HepG2 (cell line): ENCODE data around the gene KLK11. TPM values are rescaled to one million over a fixed set of nuclear protein-coding genes. Genes with fewer than 3 reads are reported as not detected.

Experiments used
- ATAC-seq: fragments of 200-7000 bp; cut with Tn5 transposase; 3 replicates; pipeline ENCODE4 v1.9.1; 2020; ENCODE audit warnings: mild to moderate bottlenecking, moderate library complexity
- BruUV-seq: library from RNA; stranded (reverse); fragments of 400-500 nt; replicated peaks from 2 replicates; lab custom pipeline; 2021; lab: Mats Ljungman, UMichigan
- CTCF ChIA-PET: fragments of 300-600 bp; formaldehyde crosslinking; extraction: SDS; loops from one replicate; lab custom pipeline; 2021; ENCODE audit warnings: low total read pairs, inconsistent platforms, low intra/inter-chr PET ratio; lab: Yijun Ruan, JAX
- POLR2A ChIA-PET: fragments of 350-600 bp; sonication (Branson Sonifier 250); formaldehyde crosslinking; loops from one replicate; lab custom pipeline; 2020; ENCODE audit warnings: antibody characterized with exemption, inconsistent platforms; lab: Yijun Ruan, JAX
- DNase-seq: peaks from one replicate; pipeline ENCODE4 v3.0.0-alpha.2; 2015; ENCODE audit warnings: low spot score
- FAIRE-seq: peaks from 3 replicates; lab custom pipeline; 2011; peaks lifted over from hg19 to GRCh38; lab: Jason Lieb, UNC
- H2AFZ ChIP-seq: one replicate; pipeline ENCODE4 v1.6.1; 2011; ENCODE audit warnings: low read length, inconsistent platforms
- H3K27ac ChIP-seq: fragments of 300-600 bp; 3 replicates; pipeline ENCODE4 v1.8.0; 2011; ENCODE audit warnings: mixed run types, mild to moderate bottlenecking, mixed read lengths, low read length, inconsistent platforms; ENCODE audit not compliant: insufficient read depth; ENCODE audit errors: extremely low read length
- H3K27me3 ChIP-seq, 2 experiments: fragments of 200-600 bp in 1 of 2; 2 replicates in 1 of 2; 3 replicates in 1 of 2; pipeline versions ENCODE4 v1.6.0 to v1.8.0; 2011; ENCODE audit warnings: low read length in 2 of 2, mild to moderate bottlenecking in 2 of 2, moderate library complexity in 2 of 2, inconsistent platforms in 1 of 2; ENCODE audit not compliant: insufficient read depth in 2 of 2, control insufficient read depth in 1 of 2
- H3K36me3 ChIP-seq, 2 experiments: fragments of 200-600 bp in 1 of 2; replicated peaks in 1 of 2; 2 replicates in 1 of 2; 3 replicates in 1 of 2; pipeline versions ENCODE4 v1.5.1 to v1.8.0; 2011; ENCODE audit warnings: low read length in 2 of 2, inconsistent platforms in 1 of 2; ENCODE audit not compliant: insufficient read depth in 2 of 2, control insufficient read depth in 1 of 2
- H3K4me1 ChIP-seq: 2 replicates; pipeline ENCODE4 v1.5.1; 2012; ENCODE audit warnings: low read length, inconsistent platforms; ENCODE audit not compliant: insufficient read depth
- H3K4me2 ChIP-seq: 2 replicates; pipeline ENCODE4 v1.6.0; 2011; ENCODE audit warnings: low read depth, low read length, inconsistent platforms
- H3K4me3 ChIP-seq, 3 experiments: fragments of 200-600 bp in 1 of 3; sonication (generic), shearing (Covaris generic) in 1 of 3; replicated peaks in 1 of 3; 2 replicates each; pipeline ENCODE4 v1.5.1; 2011 to 2016; ENCODE audit warnings: low read length in 3 of 3, inconsistent platforms in 2 of 3, low read depth in 2 of 3, mild to moderate bottlenecking in 2 of 3, control low read depth in 1 of 3, mixed read lengths in 1 of 3; ENCODE audit not compliant: insufficient read depth in 1 of 3
- H3K79me2 ChIP-seq: one replicate; pipeline ENCODE4 v1.6.1; 2011; ENCODE audit warnings: low read length, inconsistent platforms; ENCODE audit not compliant: insufficient read depth
- H3K9ac ChIP-seq: 2 replicates; pipeline ENCODE4 v1.6.0; 2011; ENCODE audit warnings: mild to moderate bottlenecking, low read depth, low read length, inconsistent platforms; ENCODE audit not compliant: insufficient read depth
- H3K9me3 ChIP-seq: 2 replicates; pipeline ENCODE4 v1.5.1; 2012; ENCODE audit warnings: mild to moderate bottlenecking, low read length
- H4K20me1 ChIP-seq: 2 replicates; pipeline ENCODE4 v1.6.0; 2011; ENCODE audit warnings: inconsistent platforms, mild to moderate bottlenecking, low read length, moderate library complexity; ENCODE audit not compliant: insufficient read depth
- ARHGAP35 ChIP-seq: sonication (generic); formaldehyde crosslinking; IDR thresholded peaks from 2 replicates; pipeline ENCODE4 v1.9.0; 2022; ENCODE audit warnings: mild to moderate bottlenecking, inconsistent platforms, moderate library complexity, missing genetic modification reagents, borderline replicate concordance
- ARID4A ChIP-seq: sonication (generic); formaldehyde crosslinking; IDR thresholded peaks from 2 replicates; pipeline ENCODE4 v1.5.0; 2020; ENCODE audit warnings: mild to moderate bottlenecking, missing genetic modification reagents, borderline replicate concordance
- GATAD1 ChIP-seq: IDR thresholded peaks from 2 replicates; pipeline ENCODE4 v1.6.1; 2016; ENCODE audit warnings: missing genetic modification reagents, missing compliant biosample characterization
- SATB2 ChIP-seq: sonication (generic); formaldehyde crosslinking; IDR thresholded peaks from 2 replicates; pipeline ENCODE4 v1.5.0; 2020; ENCODE audit warnings: missing genetic modification reagents
- TP53 ChIP-seq: sonication (generic); formaldehyde crosslinking; conservative IDR thresholded peaks from 2 replicates; pipeline ENCODE4 v1.4.0; 2020; ENCODE audit warnings: missing genetic modification reagents
- ZBTB26 ChIP-seq: IDR thresholded peaks from 2 replicates; pipeline ENCODE4 v1.6.1; 2016; ENCODE audit warnings: missing compliant biosample characterization, missing genetic modification reagents, borderline replicate concordance
- ZFAT ChIP-seq: sonication (generic); formaldehyde crosslinking; conservative IDR thresholded peaks from 2 replicates; pipeline ENCODE4 v1.8.1; 2023; ENCODE audit warnings: missing genetic modification reagents, inconsistent platforms
- ZNF235 ChIP-seq: sonication (generic); formaldehyde crosslinking; IDR thresholded peaks from 2 replicates; pipeline ENCODE4 v1.8.1; 2023; ENCODE audit warnings: mild to moderate bottlenecking, missing genetic modification reagents, borderline replicate concordance
- ZNF484 ChIP-seq: sonication (generic); formaldehyde crosslinking; IDR thresholded peaks from 2 replicates; pipeline ENCODE4 v1.5.1; 2020; ENCODE audit warnings: mild to moderate bottlenecking, low read depth, missing genetic modification reagents, borderline replicate concordance
- WGBS: methylation state at CpG from one replicate; pipeline ENCODE4 v1.1.6; 2017; ENCODE audit warnings: low lambda C conversion rate; 5-methylcytosine and 5-hydroxymethylcytosine counted together
- in situ Hi-C: cut with HindIII; loops from 2 replicates; pipeline ENCODE4 v1.10.0; 2017; ENCODE audit warnings: low pct_unique_long_range_greater_than_20kb; ENCODE audit not compliant: extremely low pct_ligation_motif_present
- intact Hi-C: fragments of 100-400 bp; cut with micrococcal nuclease; formaldehyde crosslinking; loops from one replicate; pipeline ENCODE4 v1.10.0; 2022; ENCODE audit not compliant: unreplicated experiment
- polyA plus RNA-seq, 8 experiments: library from polyadenylated mRNA; depleted of rRNA in 3 of 8; stranded (reverse) in 7 of 8; unstranded in 1 of 8; fragments of >200 nt; fragmentation: Illumina TruSeq in 4 of 8; extraction: Trizol in 4 of 8; gene quantifications; 2 replicates each; pipeline versions ENCODE4 v1.2.1 to v1.2.3, GENCODE V29; 2011 to 2016; ENCODE audit warnings: low read depth in 4 of 8, missing spikeins in 1 of 8, mixed read lengths in 1 of 8; ENCODE audit not compliant: insufficient read depth in 1 of 8
- total RNA-seq, 5 experiments: library from RNA; depleted of rRNA; stranded (reverse); fragments of >200 nt; fragmentation: Illumina TruSeq; extraction: Trizol; gene quantifications; 2 replicates each; pipeline ENCODE4 v1.2.3, GENCODE V29; 2016; ENCODE audit warnings: low read depth in 1 of 5
- TF ChIP-seq, protein P1 (sequence below): sonication (generic); formaldehyde crosslinking; IDR thresholded peaks from 2 replicates; pipeline ENCODE4 v1.4.0; 2020; ENCODE audit warnings: mild to moderate bottlenecking, missing genetic modification reagents, borderline replicate concordance
- TF ChIP-seq, protein P2 (sequence below): sonication (generic); formaldehyde crosslinking; IDR thresholded peaks from 2 replicates; pipeline ENCODE4 v1.5.0; 2020; ENCODE audit warnings: missing genetic modification reagents
- TF ChIP-seq, protein P3 (sequence below): sonication (generic); formaldehyde crosslinking; IDR thresholded peaks from 2 replicates; pipeline ENCODE4 v1.5.0; 2020; ENCODE audit warnings: missing genetic modification reagents

Gene KLK11
- total and polyA plus RNA-seq, 2 of the 13 experiments (the other 11 are each of a cell fraction or from before 2014, with no cell fraction given), result not detected

GRCh38 chr19:51025401-51025800 lies 1.0 kb downstream of the KLK11 start:
- no peak for ATAC-seq
- no peaks in the 10 kb centered on the region for H3K9me3 ChIP-seq
- no peak for TF ChIP-seq TP53 (CRISPR knock-in tag)
- TF ChIP-seq ZNF235, result no peak
- TF ChIP-seq, protein P1, sequence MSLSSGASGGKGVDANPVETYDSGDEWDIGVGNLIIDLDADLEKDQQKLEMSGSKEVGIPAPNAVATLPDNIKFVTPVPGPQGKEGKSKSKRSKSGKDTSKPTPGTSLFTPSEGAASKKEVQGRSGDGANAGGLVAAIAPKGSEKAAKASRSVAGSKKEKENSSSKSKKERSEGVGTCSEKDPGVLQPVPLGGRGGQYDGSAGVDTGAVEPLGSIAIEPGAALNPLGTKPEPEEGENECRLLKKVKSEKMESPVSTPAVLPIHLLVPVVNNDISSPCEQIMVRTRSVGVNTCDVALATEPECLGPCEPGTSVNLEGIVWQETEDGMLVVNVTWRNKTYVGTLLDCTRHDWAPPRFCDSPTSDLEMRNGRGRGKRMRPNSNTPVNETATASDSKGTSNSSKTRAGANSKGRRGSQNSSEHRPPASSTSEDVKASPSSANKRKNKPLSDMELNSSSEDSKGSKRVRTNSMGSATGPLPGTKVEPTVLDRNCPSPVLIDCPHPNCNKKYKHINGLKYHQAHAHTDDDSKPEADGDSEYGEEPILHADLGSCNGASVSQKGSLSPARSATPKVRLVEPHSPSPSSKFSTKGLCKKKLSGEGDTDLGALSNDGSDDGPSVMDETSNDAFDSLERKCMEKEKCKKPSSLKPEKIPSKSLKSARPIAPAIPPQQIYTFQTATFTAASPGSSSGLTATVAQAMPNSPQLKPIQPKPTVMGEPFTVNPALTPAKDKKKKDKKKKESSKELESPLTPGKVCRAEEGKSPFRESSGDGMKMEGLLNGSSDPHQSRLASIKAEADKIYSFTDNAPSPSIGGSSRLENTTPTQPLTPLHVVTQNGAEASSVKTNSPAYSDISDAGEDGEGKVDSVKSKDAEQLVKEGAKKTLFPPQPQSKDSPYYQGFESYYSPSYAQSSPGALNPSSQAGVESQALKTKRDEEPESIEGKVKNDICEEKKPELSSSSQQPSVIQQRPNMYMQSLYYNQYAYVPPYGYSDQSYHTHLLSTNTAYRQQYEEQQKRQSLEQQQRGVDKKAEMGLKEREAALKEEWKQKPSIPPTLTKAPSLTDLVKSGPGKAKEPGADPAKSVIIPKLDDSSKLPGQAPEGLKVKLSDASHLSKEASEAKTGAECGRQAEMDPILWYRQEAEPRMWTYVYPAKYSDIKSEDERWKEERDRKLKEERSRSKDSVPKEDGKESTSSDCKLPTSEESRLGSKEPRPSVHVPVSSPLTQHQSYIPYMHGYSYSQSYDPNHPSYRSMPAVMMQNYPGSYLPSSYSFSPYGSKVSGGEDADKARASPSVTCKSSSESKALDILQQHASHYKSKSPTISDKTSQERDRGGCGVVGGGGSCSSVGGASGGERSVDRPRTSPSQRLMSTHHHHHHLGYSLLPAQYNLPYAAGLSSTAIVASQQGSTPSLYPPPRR (CRISPR knock-in tag), result no peak
- TF ChIP-seq SATB2 (CRISPR knock-in tag), result no peak
- TF ChIP-seq, protein P2, sequence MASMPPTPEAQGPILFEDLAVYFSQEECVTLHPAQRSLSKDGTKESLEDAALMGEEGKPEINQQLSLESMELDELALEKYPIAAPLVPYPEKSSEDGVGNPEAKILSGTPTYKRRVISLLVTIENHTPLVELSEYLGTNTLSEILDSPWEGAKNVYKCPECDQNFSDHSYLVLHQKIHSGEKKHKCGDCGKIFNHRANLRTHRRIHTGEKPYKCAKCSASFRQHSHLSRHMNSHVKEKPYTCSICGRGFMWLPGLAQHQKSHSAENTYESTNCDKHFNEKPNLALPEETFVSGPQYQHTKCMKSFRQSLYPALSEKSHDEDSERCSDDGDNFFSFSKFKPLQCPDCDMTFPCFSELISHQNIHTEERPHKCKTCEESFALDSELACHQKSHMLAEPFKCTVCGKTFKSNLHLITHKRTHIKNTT (CRISPR knock-in tag), result no peak
- TF ChIP-seq GATAD1 (CRISPR knock-in tag), result no peak
- TF ChIP-seq ZBTB26 (CRISPR knock-in tag), result no peak
- no peak for TF ChIP-seq ARHGAP35 (CRISPR knock-in tag)
- TF ChIP-seq ARID4A, result no peak
- TF ChIP-seq ZFAT (CRISPR knock-in tag), result no peak
- TF ChIP-seq, protein P3, sequence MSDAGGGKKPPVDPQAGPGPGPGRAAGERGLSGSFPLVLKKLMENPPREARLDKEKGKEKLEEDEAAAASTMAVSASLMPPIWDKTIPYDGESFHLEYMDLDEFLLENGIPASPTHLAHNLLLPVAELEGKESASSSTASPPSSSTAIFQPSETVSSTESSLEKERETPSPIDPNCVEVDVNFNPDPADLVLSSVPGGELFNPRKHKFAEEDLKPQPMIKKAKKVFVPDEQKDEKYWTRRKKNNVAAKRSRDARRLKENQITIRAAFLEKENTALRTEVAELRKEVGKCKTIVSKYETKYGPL (CRISPR knock-in tag), result no peak
- TF ChIP-seq ZNF484 (CRISPR knock-in tag), result no peak

More at GRCh38 chr19:51025401-51025800, 1.0 kb downstream of the KLK11 start:
- Histone ChIP-seq H3K9ac (no peak overlapping the region), H3K4me1 (no peaks in the 10 kb centered on the region), H3K36me3 (no peaks in the 10 kb centered on the region), H3K79me2 (no peaks in the 10 kb centered on the region), H3K27me3 (peaks cover 14 to 50% of the 10 kb centered on the region in 2 experiments; a peak in 4 of 5 replicates), H3K4me2 (no peak overlapping the region), H2AFZ (no peak overlapping the region), H4K20me1 (no peaks in the 10 kb centered on the region), H3K4me3 (no peak overlapping the region), H3K27ac (no peak overlapping the region)
- in situ Hi-C loops, result no loop called here
- intact Hi-C loops, result no loop called here
- ChIA-PET CTCF (no interaction called here), POLR2A (no interaction called here)
- no peak for FAIRE-seq
- 0% methylated on average over 1 of the region's 6 CpGs for WGBS
- BruUV-seq, result no TSS peak
- DNase-seq, result no peak
